Upper lobe of left lung (tissue), 4 donors: ENCODE data around the gene IMMP2L.

Source experiments
- POLR2A ChIP-seq, 4 donors: fragments of 450-650 bp; IDR thresholded peaks; one replicate each; pipeline ENCODE4 v1.5.1; 2016 to 2017; ENCODE audit warnings: antibody characterized with exemption in 4 of 4, mild to moderate bottlenecking in 2 of 4
- TF ChIP-seq, protein P1 (sequence below), 6 experiments: fragments of 450-650 bp in 4 of 6; fragments of 200-600 bp in 2 of 6; sonication (generic) in 2 of 6; IDR thresholded peaks; one replicate each; pipeline ENCODE4 v1.5.1; 2016 to 2019; ENCODE audit warnings: antibody characterized with exemption in 6 of 6

DNA sequence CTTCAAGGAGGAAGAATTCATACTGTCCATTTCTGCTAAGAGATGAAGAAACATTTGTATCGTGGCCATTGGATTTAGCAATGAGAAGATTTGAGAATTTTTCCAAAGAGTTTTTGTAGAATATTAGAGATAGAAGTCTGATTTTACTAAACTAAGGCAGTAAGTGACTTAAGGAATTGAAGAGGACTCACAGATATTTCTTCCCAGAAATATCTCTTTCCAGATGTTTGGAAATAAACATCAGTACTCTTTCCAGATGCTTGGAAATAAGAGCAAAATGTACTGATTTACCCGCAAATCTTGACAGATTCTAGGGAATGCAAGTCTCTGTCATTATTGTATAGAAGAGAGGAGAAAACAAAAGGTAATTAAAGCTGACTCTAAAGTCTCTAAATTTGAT lies 91.3 kb downstream of the IMMP2L start:
- TF ChIP-seq, protein P1, sequence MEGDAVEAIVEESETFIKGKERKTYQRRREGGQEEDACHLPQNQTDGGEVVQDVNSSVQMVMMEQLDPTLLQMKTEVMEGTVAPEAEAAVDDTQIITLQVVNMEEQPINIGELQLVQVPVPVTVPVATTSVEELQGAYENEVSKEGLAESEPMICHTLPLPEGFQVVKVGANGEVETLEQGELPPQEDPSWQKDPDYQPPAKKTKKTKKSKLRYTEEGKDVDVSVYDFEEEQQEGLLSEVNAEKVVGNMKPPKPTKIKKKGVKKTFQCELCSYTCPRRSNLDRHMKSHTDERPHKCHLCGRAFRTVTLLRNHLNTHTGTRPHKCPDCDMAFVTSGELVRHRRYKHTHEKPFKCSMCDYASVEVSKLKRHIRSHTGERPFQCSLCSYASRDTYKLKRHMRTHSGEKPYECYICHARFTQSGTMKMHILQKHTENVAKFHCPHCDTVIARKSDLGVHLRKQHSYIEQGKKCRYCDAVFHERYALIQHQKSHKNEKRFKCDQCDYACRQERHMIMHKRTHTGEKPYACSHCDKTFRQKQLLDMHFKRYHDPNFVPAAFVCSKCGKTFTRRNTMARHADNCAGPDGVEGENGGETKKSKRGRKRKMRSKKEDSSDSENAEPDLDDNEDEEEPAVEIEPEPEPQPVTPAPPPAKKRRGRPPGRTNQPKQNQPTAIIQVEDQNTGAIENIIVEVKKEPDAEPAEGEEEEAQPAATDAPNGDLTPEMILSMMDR (IDR thresholded peaks at IDR 0.05), result no peak
- TF ChIP-seq POLR2A (IDR thresholded peaks at IDR 0.05), result no peak
